WTC11 (cell line): ENCODE measurements around the gene HNRNPUL1.

Experiments
- AFF4 ChIP-seq: sonication (generic); formaldehyde crosslinking; IDR thresholded peaks from 2 replicates; pipeline ENCODE4 v1.8.1; 2023; ENCODE audit warnings: mild to moderate bottlenecking, missing genetic modification reagents, borderline replicate concordance
- CTCF ChIP-seq: fragments of 200-600 bp; IDR thresholded peaks from 2 replicates; pipeline ENCODE4 v1.8.0; 2022; ENCODE audit warnings: antibody characterized with exemption
- ELF4 ChIP-seq: sonication (generic); formaldehyde crosslinking; IDR thresholded peaks from 2 replicates; pipeline ENCODE4 v1.8.1; 2022; ENCODE audit warnings: low read depth, mild to moderate bottlenecking, moderate library complexity, missing genetic modification reagents
- NR2C2 ChIP-seq: sonication (generic); formaldehyde crosslinking; IDR thresholded peaks from 2 replicates; pipeline ENCODE4 v1.8.0; 2022; ENCODE audit warnings: mild to moderate bottlenecking, missing genetic modification reagents
- SMAD3 ChIP-seq: sonication (generic); formaldehyde crosslinking; IDR thresholded peaks from 2 replicates; pipeline ENCODE4 v1.8.0; 2022; ENCODE audit warnings: missing genetic modification reagents, mild to moderate bottlenecking, borderline replicate concordance
- SMAD4 ChIP-seq: sonication (generic); formaldehyde crosslinking; IDR thresholded peaks from 2 replicates; pipeline ENCODE4 v1.8.0; 2022; ENCODE audit warnings: mild to moderate bottlenecking, missing genetic modification reagents
- USF2 ChIP-seq: sonication (generic); formaldehyde crosslinking; IDR thresholded peaks from 2 replicates; pipeline ENCODE4 v1.8.1; 2023; ENCODE audit warnings: mild to moderate bottlenecking, missing genetic modification reagents, moderate library complexity
- ZNF232 ChIP-seq: sonication (generic); formaldehyde crosslinking; IDR thresholded peaks from 2 replicates; pipeline ENCODE4 v1.8.0; 2022; ENCODE audit warnings: mild to moderate bottlenecking, missing genetic modification reagents
- ZNF425 ChIP-seq: fragments of 250-450 bp; sonication (Bioruptor Pico); conservative IDR thresholded peaks from 2 replicates; pipeline ENCODE4 v1.9.0; 2021; ENCODE audit warnings: mild to moderate bottlenecking
- TF ChIP-seq, protein P1 (sequence below): sonication (generic); formaldehyde crosslinking; IDR thresholded peaks from 2 replicates; pipeline ENCODE4 v1.8.1; 2022; ENCODE audit warnings: low read depth, mild to moderate bottlenecking, moderate library complexity, missing genetic modification reagents, borderline replicate concordance

- TF ChIP-seq USF2 (CRISPR knock-in tag) (no peak), NR2C2 (no peak), SMAD3 (no peak), SMAD4 (CRISPR knock-in tag) (no peak), ZNF425 (CRISPR knock-in tag) (no peak), CTCF (no peak), AFF4 (CRISPR knock-in tag) (no peak), ZNF232 (no peak), ELF4 (CRISPR knock-in tag) (no peak)
- TF ChIP-seq, protein P1, sequence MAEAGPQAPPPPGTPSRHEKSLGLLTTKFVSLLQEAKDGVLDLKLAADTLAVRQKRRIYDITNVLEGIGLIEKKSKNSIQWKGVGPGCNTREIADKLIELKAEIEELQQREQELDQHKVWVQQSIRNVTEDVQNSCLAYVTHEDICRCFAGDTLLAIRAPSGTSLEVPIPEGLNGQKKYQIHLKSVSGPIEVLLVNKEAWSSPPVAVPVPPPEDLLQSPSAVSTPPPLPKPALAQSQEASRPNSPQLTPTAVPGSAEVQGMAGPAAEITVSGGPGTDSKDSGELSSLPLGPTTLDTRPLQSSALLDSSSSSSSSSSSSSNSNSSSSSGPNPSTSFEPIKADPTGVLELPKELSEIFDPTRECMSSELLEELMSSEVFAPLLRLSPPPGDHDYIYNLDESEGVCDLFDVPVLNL (CRISPR knock-in tag), result no peak
Observed at GRCh38 chr19:41332000-41332399, 67.8 kb downstream of the HNRNPUL1 start.
